ACC112 (cell line): ENCODE results near the gene TMEM116.

Experiments
- H2AFZ ChIP-seq: fragments of 200-600 bp; sonication (generic); one replicate; pipeline ENCODE4 v1.6.0; 2017; ENCODE audit warnings: antibody characterized with exemption, low read length; ENCODE audit not compliant: unreplicated experiment
- H3K27ac ChIP-seq: fragments of 200-600 bp; sonication (generic); 2 replicates; pipeline ENCODE4 v1.5.1; 2014; ENCODE audit warnings: low read depth, mild to moderate bottlenecking, antibody characterized with exemption, low read length, moderate library complexity
- H3K27me3 ChIP-seq: fragments of 200-600 bp; sonication (generic); 2 replicates; pipeline ENCODE4 v1.6.1; 2014; ENCODE audit warnings: mild to moderate bottlenecking, antibody characterized with exemption, low read length, moderate library complexity, mixed read lengths; ENCODE audit not compliant: insufficient read depth
- H3K36me3 ChIP-seq: fragments of 200-600 bp; sonication (generic); 2 replicates; pipeline ENCODE4 v1.6.1; 2016; ENCODE audit warnings: mild to moderate bottlenecking, antibody characterized with exemption, low read length, moderate library complexity, mixed read lengths; ENCODE audit not compliant: insufficient read depth
- H3K4me1 ChIP-seq: fragments of 200-600 bp; sonication (generic); one replicate; pipeline ENCODE4 v1.6.1; 2016; ENCODE audit warnings: low read length, mixed read lengths; ENCODE audit not compliant: insufficient read depth, unreplicated experiment, control insufficient read depth
- H3K4me3 ChIP-seq: fragments of 200-600 bp; sonication (generic); 2 replicates; pipeline ENCODE4 v1.5.1; 2014; ENCODE audit warnings: mild to moderate bottlenecking, low read depth, low read length
- H3K79me2 ChIP-seq: fragments of 200-600 bp; sonication (generic); one replicate; pipeline ENCODE4 v1.6.0; 2016; ENCODE audit warnings: low read length; ENCODE audit not compliant: control insufficient read depth, unreplicated experiment, insufficient read depth

Gene TMEM116

DNA sequence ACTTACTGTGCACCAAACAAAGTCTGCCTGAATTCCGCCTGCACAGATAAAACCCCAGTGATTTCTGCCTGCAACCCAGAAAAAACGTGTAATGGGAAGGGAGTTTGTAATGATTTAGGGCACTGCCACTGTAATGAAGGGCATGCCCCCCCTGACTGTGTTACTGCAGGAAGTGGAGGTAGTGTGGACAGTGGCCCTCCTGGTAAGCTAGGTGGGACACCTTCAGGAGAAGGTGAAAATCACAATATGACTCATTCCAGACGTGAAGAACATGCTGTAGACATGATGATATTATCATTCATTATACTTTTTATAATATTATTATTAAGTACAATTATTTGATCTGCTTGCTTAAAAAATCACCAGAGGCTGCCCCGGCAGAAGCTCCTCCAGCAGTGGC, 111.8 kb downstream of the TMEM116 start:
- no peak overlapping the region for H2AFZ ChIP-seq
- H3K36me3 ChIP-seq = peaks cover 35% of the 10 kb centered on the region
- H3K27me3 ChIP-seq = no peaks in the 10 kb centered on the region
- H3K4me3 ChIP-seq = no peak overlapping the region
- no peaks in the 10 kb centered on the region for H3K79me2 ChIP-seq
- no peak overlapping the region for H3K27ac ChIP-seq
- H3K4me1 ChIP-seq = no peaks in the 10 kb centered on the region

DNA sequence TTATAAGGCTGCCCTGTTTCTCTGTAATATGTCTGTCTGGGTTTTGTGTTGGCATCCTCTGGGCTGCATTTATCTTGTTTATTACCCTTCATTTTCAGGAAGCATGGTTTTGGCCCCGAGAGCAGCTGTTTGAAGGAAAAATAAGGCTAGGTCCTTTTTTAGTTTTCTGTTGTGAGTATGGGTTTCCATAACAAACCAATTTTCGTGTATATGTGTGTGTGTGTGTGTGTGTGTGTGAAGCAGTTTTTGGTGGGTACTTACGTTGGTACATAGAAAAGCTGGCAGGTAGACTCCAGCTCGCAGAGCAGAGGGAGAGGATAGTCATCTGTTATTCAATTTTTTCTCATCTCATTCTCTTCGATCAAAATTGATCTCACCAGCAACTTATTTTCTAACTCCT, 118.4 kb downstream of the TMEM116 start:
- no peaks in the 10 kb centered on the region for H3K4me1 ChIP-seq
- no peaks in the 10 kb centered on the region for H3K79me2 ChIP-seq
- no peak overlapping the region for H3K27ac ChIP-seq
- no peak overlapping the region for H2AFZ ChIP-seq
- peaks cover 30% of the 10 kb centered on the region for H3K36me3 ChIP-seq
- H3K4me3 ChIP-seq = no peak overlapping the region
- H3K27me3 ChIP-seq = no peaks in the 10 kb centered on the region

DNA sequence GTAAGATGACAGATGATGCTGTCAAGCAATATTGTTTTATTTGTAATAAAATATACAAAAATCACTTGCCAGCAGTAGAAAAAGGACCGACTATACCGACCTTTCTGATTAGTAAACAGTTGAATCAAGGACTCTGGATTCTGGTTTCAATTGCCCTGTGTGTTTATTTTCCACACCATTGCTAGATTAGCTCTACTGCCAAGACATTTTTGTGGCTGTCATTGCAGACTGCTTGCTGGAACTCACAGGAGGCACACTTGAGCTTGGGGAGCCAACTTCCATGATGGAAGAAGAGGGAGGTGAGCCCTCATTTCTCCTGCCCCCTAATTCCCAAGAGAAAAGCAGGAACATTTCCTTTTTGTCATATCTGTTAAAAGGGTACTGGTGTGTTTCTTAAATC, 119.7 kb downstream of the TMEM116 start:
- Histone ChIP-seq H3K27ac (no peak overlapping the region), H2AFZ (no peak overlapping the region), H3K36me3 (peaks cover 31% of the 10 kb centered on the region), H3K27me3 (no peaks in the 10 kb centered on the region), H3K4me3 (no peak overlapping the region), H3K4me1 (no peaks in the 10 kb centered on the region), H3K79me2 (peaks cover 3% of the 10 kb centered on the region)

DNA sequence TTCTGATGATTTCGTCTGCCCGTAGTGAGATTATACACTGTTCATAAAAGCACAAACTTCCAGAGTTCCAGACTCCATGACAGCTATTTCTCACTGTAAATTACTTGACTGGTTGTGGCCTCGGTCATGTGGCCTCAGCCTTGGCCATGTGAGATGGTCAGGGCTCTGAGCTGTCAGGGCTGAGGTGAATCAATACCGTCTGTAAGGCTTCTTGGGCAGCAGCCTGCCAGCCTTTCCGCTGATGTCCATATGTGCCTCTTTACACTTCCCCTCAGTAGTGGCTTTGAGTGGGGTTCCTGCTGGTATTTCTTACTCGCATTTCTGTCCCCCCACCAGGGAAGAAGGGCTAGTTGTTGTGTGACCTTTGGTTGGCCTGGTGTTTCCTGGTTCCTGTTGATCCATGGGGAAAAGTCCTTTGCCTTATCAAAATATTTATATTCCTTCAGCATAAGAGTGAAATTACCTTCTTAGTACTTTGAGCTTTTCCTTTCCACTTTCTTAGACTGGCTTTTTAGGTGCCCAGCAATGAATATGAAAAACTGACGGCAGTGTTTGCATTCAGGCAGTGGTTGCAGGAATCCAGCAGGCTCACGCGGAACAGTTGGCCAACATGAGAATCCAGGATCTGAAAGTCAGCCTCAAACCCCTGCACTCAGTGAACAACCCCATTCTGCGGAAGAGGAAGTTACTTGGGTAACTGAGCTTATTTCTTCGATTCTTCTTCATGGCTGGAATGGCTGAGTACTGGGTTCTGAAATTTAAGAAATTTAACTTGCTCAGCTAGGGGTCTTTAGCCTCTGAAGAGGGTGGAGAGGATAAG, 124.8 kb downstream of the TMEM116 start:
- H2AFZ ChIP-seq = no peak overlapping the region
- H3K36me3 ChIP-seq = peaks cover 29% of the 10 kb centered on the region
- H3K79me2 ChIP-seq = peaks cover 3% of the 10 kb centered on the region
- no peaks in the 10 kb centered on the region for H3K4me1 ChIP-seq
- no peak overlapping the region for H3K27ac ChIP-seq
- no peak overlapping the region for H3K4me3 ChIP-seq
- H3K27me3 ChIP-seq = no peaks in the 10 kb centered on the region

DNA sequence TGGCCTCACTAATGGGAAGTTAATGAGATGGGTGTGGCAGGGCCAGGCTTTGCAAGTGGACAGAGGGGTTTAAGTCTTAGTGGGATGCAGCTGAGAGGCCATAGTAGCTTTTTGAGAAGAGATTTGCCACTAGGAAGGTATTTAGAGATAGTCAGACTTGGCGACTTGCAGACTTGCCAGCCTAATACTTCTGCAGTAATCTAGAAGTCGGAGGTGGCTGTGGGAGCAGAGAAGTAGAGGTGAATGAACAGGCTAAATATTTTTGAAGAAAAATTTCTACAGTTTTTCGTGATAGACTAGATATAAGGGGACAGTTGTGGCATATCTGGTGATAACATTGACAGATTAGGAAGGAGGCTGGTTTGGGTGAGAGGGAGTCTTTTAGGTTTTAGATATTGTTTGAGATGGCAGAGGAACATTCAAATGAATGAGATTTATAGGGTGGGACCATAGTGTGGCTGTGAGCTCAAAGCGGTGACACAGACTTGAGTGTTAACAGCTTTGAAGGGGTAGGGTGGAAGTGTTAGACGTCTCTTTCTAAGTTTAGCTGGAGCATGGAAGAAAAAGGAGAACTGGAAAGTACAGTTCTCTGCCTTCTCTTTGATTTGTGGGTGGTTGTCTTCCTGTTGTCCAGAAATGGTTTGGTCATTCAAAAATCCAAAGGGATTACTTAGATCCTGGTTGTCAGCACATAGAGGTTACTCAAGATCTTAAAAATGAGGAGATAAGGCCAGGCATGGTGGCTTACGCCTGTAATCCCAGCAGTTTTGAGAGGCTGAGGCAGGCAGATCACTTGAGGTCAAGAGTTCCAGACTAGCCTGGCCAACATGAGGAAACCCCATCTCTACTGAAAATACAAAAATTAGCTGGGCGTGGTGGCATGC, 126.1 kb downstream of the TMEM116 start:
- Histone ChIP-seq H3K79me2 (peaks cover 3% of the 10 kb centered on the region), H3K4me3 (no peak overlapping the region), H3K36me3 (peaks cover 32% of the 10 kb centered on the region), H3K4me1 (no peaks in the 10 kb centered on the region), H2AFZ (no peak overlapping the region), H3K27me3 (no peaks in the 10 kb centered on the region), H3K27ac (no peak overlapping the region)

DNA sequence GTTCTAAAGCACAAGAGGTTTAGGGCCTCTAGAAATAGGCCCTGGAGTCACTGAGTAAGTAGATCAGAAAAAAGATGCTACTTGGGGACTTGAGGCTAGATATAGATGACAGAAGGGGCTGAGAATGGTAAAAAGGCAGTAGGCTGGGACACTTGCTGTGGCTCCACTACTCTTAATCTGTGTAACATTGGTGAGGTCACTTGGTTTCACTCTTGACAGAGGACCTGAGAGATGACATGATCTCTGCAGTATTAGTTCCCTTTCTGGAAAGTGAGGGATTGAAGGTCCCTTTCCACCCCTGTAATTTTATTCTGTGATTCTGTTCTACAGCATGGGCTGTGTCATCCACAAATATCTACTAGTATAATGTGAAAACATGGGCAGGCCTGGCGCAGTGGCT, 131.2 kb downstream of the TMEM116 start:
- H3K36me3 ChIP-seq = peaks cover 33% of the 10 kb centered on the region
- H3K4me3 ChIP-seq = no peak overlapping the region
- no peak overlapping the region for H2AFZ ChIP-seq
- H3K4me1 ChIP-seq = no peaks in the 10 kb centered on the region
- H3K27me3 ChIP-seq = no peaks in the 10 kb centered on the region
- peaks cover 6% of the 10 kb centered on the region for H3K79me2 ChIP-seq
- no peak overlapping the region for H3K27ac ChIP-seq
